ENCODE measurements around the gene APEX2.
A peak's percentile ranks its signal among the peaks of the same experiment; 100 is the strongest.
"Not testable (repeated sequence)": the region's sequence is repeated elsewhere in the genome, so short reads cannot be mapped to it uniquely, and the experiment has no call there.

APEX2 gene

GRCh38 chrX:54999717-55000598 is at the start of gene APEX2:
Gene APEX2, plus strand, starts transcription at chrX:55000363. Its CDS starts 60 bp downstream, at chrX:55000423.
- peak; percentile 76 for DNase-seq

- peak; percentile 35 for DNase-seq
These were observed 49.3 kb upstream of the APEX2 start for GRCh38 chrX:54950730-54951375.

- DNase-seq = no peak
These were observed 38.4 kb upstream of the APEX2 start for GRCh38 chrX:54961750-54962149.

GRCh38 chrX:54964766-54965497 is 35.2 kb upstream of the APEX2 start:
- DNase-seq = no peak

GRCh38 chrX:54977387-54977786 is 22.8 kb upstream of the APEX2 start:
- DNase-seq = no peak

GRCh38 chrX:54978448-54978847 is 21.7 kb upstream of the APEX2 start:
- DNase-seq = no peak

- no peak for DNase-seq
These were observed 20.7 kb upstream of the APEX2 start for GRCh38 chrX:54979432-54979831.

- no peak for DNase-seq
These were observed 19.8 kb upstream of the APEX2 start for GRCh38 chrX:54980334-54980733.

GRCh38 chrX:54983306-54983705 is 16.9 kb upstream of the APEX2 start:
- DNase-seq = not testable (repeated sequence)

GRCh38 chrX:54991706-54992105 is 8.5 kb upstream of the APEX2 start:
- DNase-seq = no peak

- no peak for DNase-seq
These were observed 7.1 kb upstream of the APEX2 start for GRCh38 chrX:54992911-54993622.

- DNase-seq = no peak
These were observed 6.1 kb upstream of the APEX2 start, which contains the start of gene PFKFB1 for GRCh38 chrX:54994099-54994498. Gene PFKFB1, minus strand, starts transcription at chrX:54994188. Its CDS starts 181 bp downstream, at chrX:54994007.

- no peak for DNase-seq
These were observed 5.4 kb upstream of the APEX2 start for GRCh38 chrX:54994668-54995351.

- no peak for DNase-seq
These were observed 4.5 kb upstream of the APEX2 start for GRCh38 chrX:54995621-54996020.

- DNase-seq = no peak
These were observed 4.1 kb downstream of the APEX2 start for GRCh38 chrX:55004231-55004630.

- no peak for DNase-seq
These were observed 5.1 kb downstream of the APEX2 start for GRCh38 chrX:55005256-55005655.

GRCh38 chrX:55006827-55007621 is 6.9 kb downstream of the APEX2 start:
- no peak for DNase-seq

GRCh38 chrX:55007656-55008055 is 7.5 kb downstream of the APEX2 start:
- DNase-seq = no peak

- DNase-seq = no peak
These were observed 8.6 kb downstream of the APEX2 start for GRCh38 chrX:55008571-55009358.

- DNase-seq = no peak
These were observed 11.1 kb downstream of the APEX2 start for GRCh38 chrX:55011294-55011693.
